Fibroblast of lung (primary cell): ENCODE measurements around the gene WASHC4.

Experiments used
- CTCF ChIP-seq, 2 donors: IDR thresholded peaks in 1 of 2; conservative IDR thresholded peaks in 1 of 2; 1 replicate in 1 of 2; 2 replicates in 1 of 2; pipeline ENCODE4 v1.5.1; 2011 to 2012; ENCODE audit warnings: low read length in 2 of 2, control low read depth in 1 of 2, inconsistent platforms in 1 of 2, low read depth in 1 of 2, mild to moderate bottlenecking in 1 of 2
- EZH2 ChIP-seq: IDR thresholded peaks from 2 replicates; pipeline ENCODE4 v1.5.1; 2012; ENCODE audit warnings: low read length, control low read depth, mild to moderate bottlenecking; ENCODE audit errors: missing control alignments

- TF ChIP-seq EZH2 (no peak), CTCF (conservative IDR thresholded peaks at IDR 0.05 in 1 of 2, IDR thresholded peaks at IDR 0.05 in 1 of 2; ENCODE audit: low read depth in 1 of 2, low read length in 2 of 2) (no peak)
Measured at GRCh38 chr12:105206686-105207374, 99.3 kb downstream of the WASHC4 start.
